K562 (cell line): Measurements from ENCODE around the gene SLC2A6. TPM values are rescaled to one million over a fixed set of nuclear protein-coding genes. Genes with fewer than 3 reads are reported as not detected.
A peak's percentile ranks its signal among the peaks of the same experiment; 100 is the strongest.

Experiments used
- ATAC-seq: fragments of 200-7000 bp; cut with Tn5 transposase; 3 replicates; pipeline ENCODE4 v1.9.1; 2020; ENCODE audit warnings: moderate library complexity
- BruUV-seq: library from RNA; stranded (reverse); fragments of 400-500 nt; replicated peaks from 2 replicates; lab custom pipeline; 2021; lab: Mats Ljungman, UMichigan
- CTCF ChIA-PET: fragments of 300-600 bp; formaldehyde crosslinking; extraction: SDS; loops from one replicate; lab custom pipeline; 2021; ENCODE audit warnings: low intra/inter-chr PET ratio; lab: Yijun Ruan, JAX
- POLR2A ChIA-PET: fragments of 300-600, 350-650 bp; sonication (Branson Sonifier 250); formaldehyde crosslinking; extraction: SDS; loops from one replicate; lab custom pipeline; 2021; ENCODE audit warnings: antibody characterized with exemption, inconsistent platforms; lab: Yijun Ruan, JAX
- DNase-seq, 4 experiments: peaks; one replicate each; pipeline versions ENCODE4 v3.0.0 to v3.0.0-alpha.2; 2011 to 2018; ENCODE audit warnings: low spot score in 3 of 4, mixed read lengths in 3 of 4; ENCODE audit errors: extremely low read depth in 1 of 4
- FAIRE-seq: peaks from 2 replicates; lab custom pipeline; 2011; peaks lifted over from hg19 to GRCh38; lab: Jason Lieb, UNC
- H2AFZ ChIP-seq: 2 replicates; pipeline ENCODE4 v1.6.0; 2011; ENCODE audit warnings: low read depth, low read length, control low read depth, inconsistent platforms
- H3K27ac ChIP-seq: fragments of 200-600 bp; 3 replicates; pipeline ENCODE4 v1.8.0; 2011; ENCODE audit warnings: low read depth, mild to moderate bottlenecking, control low read depth, inconsistent platforms, low read length, moderate library complexity, mixed read lengths; ENCODE audit errors: extremely low read depth
- H3K27me3 ChIP-seq, 2 experiments: fragments of 300-600 bp in 1 of 2; 2 replicates in 1 of 2; 3 replicates in 1 of 2; pipeline versions ENCODE4 v1.6.0 to v1.8.0; 2011; ENCODE audit warnings: inconsistent platforms in 2 of 2, low read length in 2 of 2, mild to moderate bottlenecking in 1 of 2, mixed read lengths in 1 of 2, moderate library complexity in 1 of 2; ENCODE audit not compliant: control insufficient read depth in 2 of 2, insufficient read depth in 2 of 2
- H3K36me3 ChIP-seq: fragments of 300-600 bp; 3 replicates; pipeline ENCODE4 v1.8.0; 2011; ENCODE audit warnings: mild to moderate bottlenecking, low read length, inconsistent platforms; ENCODE audit not compliant: control insufficient read depth, insufficient read depth
- H3K4me1 ChIP-seq, 2 experiments: fragments of 200-600 bp in 1 of 2; replicated peaks in 1 of 2; 2 replicates in 1 of 2; 3 replicates in 1 of 2; pipeline versions ENCODE4 v1.5.1 to v1.8.0; 2011; ENCODE audit warnings: inconsistent platforms in 2 of 2, low read length in 2 of 2, mild to moderate bottlenecking in 1 of 2, mixed read lengths in 1 of 2, moderate library complexity in 1 of 2; ENCODE audit not compliant: control insufficient read depth in 2 of 2, insufficient read depth in 2 of 2
- H3K4me2 ChIP-seq: 2 replicates; pipeline ENCODE4 v1.6.1; 2011; ENCODE audit warnings: low read length, control low read depth, inconsistent platforms, mixed read lengths; ENCODE audit not compliant: insufficient read depth
- H3K4me3 ChIP-seq: fragments of 200-600 bp; sonication (generic), shearing (Covaris generic); 2 replicates; pipeline ENCODE4 v1.5.1; 2016; ENCODE audit warnings: control low read depth, inconsistent platforms
- H3K79me2 ChIP-seq: fragments of 200-600 bp; 3 replicates; pipeline ENCODE4 v1.8.0; 2011; ENCODE audit warnings: low read length, inconsistent platforms; ENCODE audit not compliant: control insufficient read depth, insufficient read depth
- H3K9ac ChIP-seq, 2 experiments: 2 replicates each; pipeline versions ENCODE4 v1.6.0 to v1.6.1; 2011; ENCODE audit warnings: low read depth in 2 of 2, low read length in 2 of 2, control low read depth in 1 of 2, inconsistent platforms in 1 of 2, mild to moderate bottlenecking in 1 of 2, mixed read lengths in 1 of 2; ENCODE audit not compliant: insufficient read depth in 1 of 2
- H3K9me1 ChIP-seq: one replicate; pipeline ENCODE4 v1.6.0; 2011; ENCODE audit warnings: inconsistent platforms, mild to moderate bottlenecking, low read length, moderate library complexity; ENCODE audit not compliant: control insufficient read depth, insufficient read depth
- H3K9me3 ChIP-seq: replicated peaks from 2 replicates; pipeline ENCODE4 v1.5.1; 2011; ENCODE audit warnings: low read depth, low read length, inconsistent platforms; ENCODE audit not compliant: control insufficient read depth, insufficient read depth
- H4K20me1 ChIP-seq: replicated peaks from 2 replicates; pipeline ENCODE4 v1.6.1; 2011; ENCODE audit warnings: low read length, inconsistent platforms, mixed read lengths; ENCODE audit not compliant: control insufficient read depth, insufficient read depth
- ARID2 ChIP-seq: fragments of 450-650 bp; IDR thresholded peaks from 2 replicates; pipeline ENCODE4 v1.6.1; 2017; ENCODE audit warnings: antibody characterized with exemption, mild to moderate bottlenecking
- FOXM1 ChIP-seq, 2 experiments: fragments of 450-650 bp in 1 of 2; sonication (generic) in 1 of 2; formaldehyde crosslinking in 1 of 2; IDR thresholded peaks; 2 replicates each; pipeline versions ENCODE4 v1.6.1 to v1.9.0; 2017 to 2022; ENCODE audit warnings: low read depth in 2 of 2, mild to moderate bottlenecking in 2 of 2, missing genetic modification reagents in 1 of 2, moderate library complexity in 1 of 2
- TEAD1 ChIP-seq, 2 experiments: fragments of 450-650 bp in 1 of 2; sonication (generic) in 1 of 2; formaldehyde crosslinking; IDR thresholded peaks; 2 replicates each; pipeline versions ENCODE4 v1.4.0 to v1.8.0; 2020 to 2022; ENCODE audit warnings: mild to moderate bottlenecking in 2 of 2, missing genetic modification reagents in 1 of 2
- WGBS: fragments of 100-300 bp; shearing (Covaris generic); methylation state at CpG from one replicate; pipeline ENCODE4 v1.1.6; 2016; ENCODE audit warnings: low coverage, mixed read lengths; ENCODE audit not compliant: insufficient coverage; ENCODE audit errors: missing lambda C conversion rate; 5-methylcytosine and 5-hydroxymethylcytosine counted together
- in situ Hi-C: fragments of 300-500 bp; cut with MboI; formaldehyde crosslinking; loops from 4 replicates; pipeline ENCODE4 v1.15.0; 2018; ENCODE audit warnings: inconsistent platforms, mixed read lengths
- intact Hi-C: fragments of 100-400 bp; cut with micrococcal nuclease; formaldehyde crosslinking; loops from 2 replicates; pipeline ENCODE4 v1.14.2; 2022
- polyA plus RNA-seq, 8 experiments: library from polyadenylated mRNA; depleted of rRNA in 4 of 8; stranded (reverse) in 5 of 8; unstranded in 3 of 8; fragments of >200 nt; fragmentation: Nextera tagmentation in 2 of 8; fragmentation: Illumina TruSeq in 1 of 8; extraction: Ambion mirVana in 2 of 8; extraction: Trizol in 1 of 8; gene quantifications; 2 replicates each; pipeline versions ENCODE4 v1.2.1 to v1.2.3, GENCODE V29; 2011 to 2014; ENCODE audit warnings: inconsistent platforms in 1 of 8, missing spikeins in 1 of 8
- total RNA-seq, 7 experiments: library from RNA; depleted of rRNA in 6 of 7; stranded (reverse); fragments of >200 nt in 6 of 7; fragmentation: Illumina TruSeq in 2 of 7; extraction: Trizol in 2 of 7; gene quantifications; 2 replicates each; pipeline versions ENCODE4 v1.2.1 to v1.2.3, GENCODE V29; 2011 to 2021; ENCODE audit warnings: low replicate concordance in 1 of 7

Gene SLC2A6
- total and polyA plus RNA-seq, 9 of the 15 experiments (the other 6 are each of a cell fraction or from before 2014, with no cell fraction given): 0.04 to 0.38 (median 0.09) TPM; not detected in 3

GRCh38 chr9:133523106-133523505 is 44.2 kb upstream of the SLC2A6 start:
- Histone ChIP-seq H3K27me3 (peaks cover 54 to 92% of the 10 kb centered on the region in 2 experiments), H3K9me3 (no peaks in the 10 kb centered on the region), H3K4me3 (no peak overlapping the region), H3K9me1 (no peaks in the 10 kb centered on the region), H3K79me2 (no peaks in the 10 kb centered on the region), H3K36me3 (no peaks in the 10 kb centered on the region), H3K27ac (no peak overlapping the region), H4K20me1 (peaks cover 11% of the 10 kb centered on the region), H3K9ac (no peak overlapping the region), H3K4me2 (no peak overlapping the region), H3K4me1 (peaks cover 0 to 19% of the 10 kb centered on the region in 2 experiments; a peak in 1 of 5 replicates), H2AFZ (no peak overlapping the region)
- CTCF ChIA-PET: no interaction called here
- WGBS: under 1% methylated on average over 8 of the region's 8 CpGs
- TF ChIP-seq TEAD1 (CRISPR knock-in tag; IDR thresholded peaks at IDR 0.05) (0 out of 4 replicates have a peak, but pooled peaks of 1 of the 2 experiments have one; percentile 25), FOXM1 (IDR thresholded peaks at IDR 0.05; ENCODE audit: low read depth) (no peak), FOXM1 (CRISPR knock-in tag; IDR thresholded peaks at IDR 0.05; ENCODE audit: low read depth) (no peak), ARID2 (no peak)
- in situ Hi-C loops: no loop called here
- ATAC-seq: no peak
- POLR2A ChIA-PET: interaction anchor here (0.5 kb wide), 2 partner anchors 143 to 524 kb away, joined by 3 read pairs; no protein-coding TSS in a partner anchor
- FAIRE-seq: no peak
- intact Hi-C loops: no loop called here
- DNase-seq: no peak
- no TSS peak for BruUV-seq
